BLaER1 (cell line): ENCODE results near the gene CETN3.

Source experiments
- H3K27ac ChIP-seq: shearing (Covaris generic); formaldehyde crosslinking; 2 replicates; pipeline ENCODE4 v1.8.1; 2022
- H3K27me3 ChIP-seq: shearing (Covaris generic); formaldehyde crosslinking; 2 replicates; pipeline ENCODE4 v1.8.1; 2022
- H3K36me3 ChIP-seq: shearing (Covaris generic); formaldehyde crosslinking; 2 replicates; pipeline ENCODE4 v1.8.1; 2022
- H3K4me1 ChIP-seq: shearing (Covaris generic); formaldehyde crosslinking; 2 replicates; pipeline ENCODE4 v1.8.1; 2022
- H3K4me2 ChIP-seq: shearing (Covaris generic); formaldehyde crosslinking; 2 replicates; pipeline ENCODE4 v1.8.1; 2022
- H3K4me3 ChIP-seq: shearing (Covaris generic); formaldehyde crosslinking; 2 replicates; pipeline ENCODE4 v1.8.1; 2022
- H3K9ac ChIP-seq: shearing (Covaris generic); formaldehyde crosslinking; 2 replicates; pipeline ENCODE4 v1.8.1; 2022
- H3K9me3 ChIP-seq: shearing (Covaris generic); formaldehyde crosslinking; 2 replicates; pipeline ENCODE4 v1.8.1; 2022
- H4K20me1 ChIP-seq: shearing (Covaris generic); formaldehyde crosslinking; 2 replicates; pipeline ENCODE4 v1.8.1; 2022
- Cebpa-rat ChIP-seq: shearing (Covaris generic); IDR thresholded peaks from 2 replicates; pipeline ENCODE4 v1.8.1; 2022

CETN3 gene

GRCh38 chr5:90409318-90410177, at the start of gene CETN3:
TSS of gene CETN3 (minus strand) at chr5:90409756. CDS start at chr5:90409661, 95 bp downstream.
- no peaks in the 10 kb centered on the region for H4K20me1 ChIP-seq
- H3K4me1 ChIP-seq: peaks cover 26% of the 10 kb centered on the region
- H3K27ac ChIP-seq: peak within 1 kb of the TSS; percentile 97
- H3K36me3 ChIP-seq: peaks cover 3% of the 10 kb centered on the region; the same call in 1 of the 2 replicates
- H3K9ac ChIP-seq: peak within 1 kb of the TSS; percentile 95
- TF ChIP-seq Cebpa-rat: no peak
- peak within 1 kb of the TSS; percentile 88 for H3K4me3 ChIP-seq
- no peaks in the 10 kb centered on the region for H3K27me3 ChIP-seq
- H3K9me3 ChIP-seq: no peaks in the 10 kb centered on the region
- peak within 1 kb of the TSS; percentile 87 for H3K4me2 ChIP-seq

GRCh38 chr5:90446961-90447360, 37.4 kb upstream of the CETN3 start:
- H3K27ac ChIP-seq: no peak overlapping the region
- no peaks in the 10 kb centered on the region for H4K20me1 ChIP-seq
- H3K27me3 ChIP-seq: no peaks in the 10 kb centered on the region
- H3K4me3 ChIP-seq: no peak overlapping the region
- H3K36me3 ChIP-seq: peaks cover 4% of the 10 kb centered on the region; the same call in 1 of the 2 replicates
- no peak for TF ChIP-seq Cebpa-rat
- H3K4me2 ChIP-seq: no peak overlapping the region
- H3K9ac ChIP-seq: no peak overlapping the region
- H3K4me1 ChIP-seq: no peaks in the 10 kb centered on the region
- no peaks in the 10 kb centered on the region; the same call in none of the 2 replicates for H3K9me3 ChIP-seq

GRCh38 chr5:90440644-90441043, 31.1 kb upstream of the CETN3 start:
- no peak for TF ChIP-seq Cebpa-rat
- no peaks in the 10 kb centered on the region for H4K20me1 ChIP-seq
- H3K4me1 ChIP-seq: peaks cover 6% of the 10 kb centered on the region
- no peaks in the 10 kb centered on the region for H3K9me3 ChIP-seq
- no peaks in the 10 kb centered on the region for H3K27me3 ChIP-seq
- H3K36me3 ChIP-seq: no peaks in the 10 kb centered on the region
- no peak overlapping the region for H3K9ac ChIP-seq
- H3K4me2 ChIP-seq: no peak overlapping the region
- H3K27ac ChIP-seq: no peak overlapping the region
- no peak overlapping the region for H3K4me3 ChIP-seq

GRCh38 chr5:90438100-90438499, 28.5 kb upstream of the CETN3 start:
- no peak overlapping the region for H3K9ac ChIP-seq
- no peak overlapping the region for H3K4me2 ChIP-seq
- H4K20me1 ChIP-seq: no peaks in the 10 kb centered on the region
- no peak overlapping the region for H3K4me3 ChIP-seq
- no peak for TF ChIP-seq Cebpa-rat
- no peaks in the 10 kb centered on the region for H3K36me3 ChIP-seq
- H3K4me1 ChIP-seq: peaks cover 6% of the 10 kb centered on the region
- no peak overlapping the region for H3K27ac ChIP-seq
- no peaks in the 10 kb centered on the region for H3K27me3 ChIP-seq
- no peaks in the 10 kb centered on the region for H3K9me3 ChIP-seq

GRCh38 chr5:90437663-90438062, 28.1 kb upstream of the CETN3 start:
- H4K20me1 ChIP-seq: no peaks in the 10 kb centered on the region
- H3K4me2 ChIP-seq: no peak overlapping the region
- no peak overlapping the region for H3K9ac ChIP-seq
- H3K9me3 ChIP-seq: no peaks in the 10 kb centered on the region
- no peaks in the 10 kb centered on the region for H3K27me3 ChIP-seq
- H3K4me3 ChIP-seq: no peak overlapping the region
- H3K27ac ChIP-seq: no peak overlapping the region
- no peak for TF ChIP-seq Cebpa-rat
- peaks cover 6% of the 10 kb centered on the region for H3K4me1 ChIP-seq
- H3K36me3 ChIP-seq: no peaks in the 10 kb centered on the region

GRCh38 chr5:90434116-90434714, 24.7 kb upstream of the CETN3 start:
- Histone ChIP-seq H3K4me1 (no peaks in the 10 kb centered on the region), H4K20me1 (no peaks in the 10 kb centered on the region), H3K27ac (no peak overlapping the region), H3K9me3 (no peaks in the 10 kb centered on the region), H3K4me3 (no peak overlapping the region), H3K27me3 (no peaks in the 10 kb centered on the region), H3K36me3 (no peaks in the 10 kb centered on the region), H3K4me2 (no peak overlapping the region), H3K9ac (no peak overlapping the region)
- no peak for TF ChIP-seq Cebpa-rat

- H3K9ac ChIP-seq: no peak overlapping the region
- no peak overlapping the region for H3K27ac ChIP-seq
- H3K4me1 ChIP-seq: no peaks in the 10 kb centered on the region
- H3K27me3 ChIP-seq: no peaks in the 10 kb centered on the region
- no peaks in the 10 kb centered on the region for H3K9me3 ChIP-seq
- TF ChIP-seq Cebpa-rat: no peak
- H3K4me2 ChIP-seq: no peak overlapping the region
- no peak overlapping the region for H3K4me3 ChIP-seq
- H3K36me3 ChIP-seq: no peaks in the 10 kb centered on the region
- no peaks in the 10 kb centered on the region for H4K20me1 ChIP-seq
Measured at GRCh38 chr5:90424245-90424644, 14.7 kb upstream of the CETN3 start.

- no peak overlapping the region for H3K4me3 ChIP-seq
- H3K27ac ChIP-seq: no peak overlapping the region
- no peak overlapping the region for H3K9ac ChIP-seq
- H3K9me3 ChIP-seq: no peaks in the 10 kb centered on the region
- H3K36me3 ChIP-seq: no peaks in the 10 kb centered on the region
- H3K4me1 ChIP-seq: no peaks in the 10 kb centered on the region
- H4K20me1 ChIP-seq: no peaks in the 10 kb centered on the region
- no peak for TF ChIP-seq Cebpa-rat
- H3K27me3 ChIP-seq: no peaks in the 10 kb centered on the region
- no peak overlapping the region for H3K4me2 ChIP-seq
Measured at GRCh38 chr5:90421136-90421535, 11.6 kb upstream of the CETN3 start.

- Histone ChIP-seq H3K4me3 (no peak overlapping the region), H3K4me2 (no peak overlapping the region), H3K27ac (no peak overlapping the region), H3K4me1 (no peaks in the 10 kb centered on the region), H3K9ac (no peak overlapping the region), H3K27me3 (no peaks in the 10 kb centered on the region), H3K36me3 (no peaks in the 10 kb centered on the region), H4K20me1 (no peaks in the 10 kb centered on the region), H3K9me3 (no peaks in the 10 kb centered on the region)
- no peak for TF ChIP-seq Cebpa-rat
Measured at GRCh38 chr5:90418214-90418613, 8.7 kb upstream of the CETN3 start.

- Histone ChIP-seq H3K4me2 (peak overlapping the region; percentile 87), H3K36me3 (no peaks in the 10 kb centered on the region), H3K4me3 (peak overlapping the region; percentile 75), H3K27me3 (no peaks in the 10 kb centered on the region), H4K20me1 (no peaks in the 10 kb centered on the region), H3K9me3 (no peaks in the 10 kb centered on the region), H3K4me1 (peaks cover 26% of the 10 kb centered on the region), H3K9ac (peak overlapping the region; percentile 88), H3K27ac (peak overlapping the region; percentile 93)
- no peak for TF ChIP-seq Cebpa-rat
Measured at GRCh38 chr5:90410178-90410762, 714 bp upstream of the CETN3 start.
